AML-193 (cell line): ENCODE results near the gene PAX7.

ENCODE experiments used
- DNase-seq, 2 experiments: peaks; one replicate each; lab custom pipeline; 2025; lab: John Stamatoyannopoulos, UW

PAX7 gene

DNA sequence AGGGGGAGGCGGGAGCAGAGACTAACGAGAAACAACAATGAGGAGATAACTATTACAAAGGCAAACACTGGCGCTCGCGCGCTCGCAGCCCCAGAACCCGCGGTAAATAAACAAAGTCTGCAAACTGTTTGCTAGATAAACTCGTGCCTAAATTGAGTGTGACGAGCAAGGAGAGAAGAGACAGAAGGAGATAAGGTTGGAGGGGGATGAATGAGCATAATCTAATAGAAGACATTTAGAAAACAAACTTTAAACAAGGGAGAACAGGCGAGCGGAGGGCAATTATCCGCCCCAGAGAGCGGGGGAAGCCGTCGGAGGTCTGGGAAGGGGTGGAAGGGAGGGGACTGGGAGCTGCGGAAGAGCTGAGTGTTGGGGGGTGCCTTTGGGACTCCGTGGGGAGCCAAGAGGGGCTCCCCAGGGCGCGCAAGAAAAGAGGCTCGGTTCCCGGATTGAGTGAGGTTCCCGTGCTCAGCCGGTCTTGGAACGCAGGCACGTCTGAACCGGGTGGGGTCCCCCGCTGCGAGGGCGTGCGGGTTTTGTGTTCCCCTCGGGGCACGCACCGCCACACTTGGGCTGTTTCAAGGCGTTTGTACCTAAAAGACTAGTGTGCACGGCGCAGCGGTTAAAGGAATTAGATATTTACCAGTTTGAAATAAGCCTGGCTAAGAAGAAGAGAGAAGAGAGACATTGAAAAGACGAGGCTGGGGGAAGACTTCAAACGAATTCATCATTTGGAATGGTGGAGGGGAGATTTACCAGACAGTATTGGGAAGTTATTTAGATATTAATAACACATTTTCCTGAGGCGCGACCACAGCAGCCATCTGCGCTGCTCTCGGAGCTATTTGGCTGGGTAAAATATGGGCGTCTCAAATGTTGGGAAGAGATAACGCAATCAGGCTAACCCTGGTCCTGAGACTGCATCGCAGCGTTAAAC, 10.6 kb downstream of the PAX7 start:
- DNase-seq = no peak

- no peak for DNase-seq
These were observed 11.8 kb downstream of the PAX7 start for GRCh38 chr1:18642278-18643095.

DNA sequence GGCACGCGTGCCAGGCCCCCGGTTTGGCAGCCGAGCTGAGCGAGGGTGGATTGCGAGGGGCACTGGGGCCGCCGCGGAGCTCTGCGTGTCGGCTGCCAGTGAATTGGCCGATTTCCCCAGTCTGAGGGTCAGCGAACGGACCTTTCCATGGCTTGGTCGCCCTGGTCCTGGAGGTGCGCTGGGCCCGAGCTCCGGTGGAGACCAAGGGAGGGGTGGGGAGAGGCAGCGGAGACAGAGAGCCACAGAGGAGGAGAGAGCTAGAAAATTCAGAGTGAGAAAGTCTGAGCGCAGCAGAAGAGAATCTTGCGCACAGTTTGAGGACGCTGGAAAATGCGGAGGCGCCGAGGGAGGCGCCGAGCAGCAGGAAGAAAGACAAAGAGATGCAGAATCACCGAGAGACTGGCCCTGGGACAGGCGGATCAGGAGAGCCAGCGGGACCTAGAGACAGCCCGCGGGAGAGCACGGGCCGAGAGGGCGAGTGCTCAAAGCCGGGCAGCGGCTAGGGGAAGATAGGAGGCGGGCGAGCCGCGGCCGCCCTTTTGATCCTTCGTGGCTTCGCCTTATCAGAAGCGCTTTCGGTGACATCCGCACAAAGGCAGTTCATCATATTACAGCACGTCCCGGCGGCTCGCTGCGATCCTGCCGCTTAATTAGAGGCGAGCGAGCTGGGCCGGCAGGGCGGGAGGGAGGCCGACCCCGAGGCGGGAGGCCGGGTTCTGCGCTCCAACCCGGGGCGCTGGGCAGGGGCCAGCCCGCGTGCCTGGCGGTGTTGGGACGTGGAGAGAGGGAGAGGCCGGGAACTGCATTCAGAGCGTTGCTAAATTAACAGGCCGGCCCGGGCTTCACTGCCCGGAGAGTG, 12.7 kb downstream of the PAX7 start:
- no peak for DNase-seq

GRCh38 chr1:18644013-18644399, 13.4 kb downstream of the PAX7 start:
- no peak for DNase-seq

DNA sequence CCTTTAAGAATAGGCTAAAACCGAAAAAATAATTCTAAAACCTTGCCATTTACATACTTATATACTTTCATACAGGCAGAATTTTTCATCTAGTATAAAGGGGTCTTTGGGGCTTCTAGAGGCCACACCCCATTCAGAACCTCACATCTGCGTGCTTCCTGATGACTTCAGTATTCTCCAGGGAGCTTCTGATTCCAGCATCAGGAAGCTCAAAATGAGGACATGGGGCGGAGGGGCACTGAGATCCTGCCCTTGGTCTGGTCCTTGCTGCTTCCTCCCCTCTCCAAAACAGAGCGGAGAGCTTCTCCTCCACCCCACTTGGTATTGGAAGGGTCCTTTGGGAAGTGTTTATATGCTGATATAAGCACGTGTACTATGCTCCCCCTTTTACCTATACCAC, 13.8 kb downstream of the PAX7 start:
- DNase-seq = no peak

DNA sequence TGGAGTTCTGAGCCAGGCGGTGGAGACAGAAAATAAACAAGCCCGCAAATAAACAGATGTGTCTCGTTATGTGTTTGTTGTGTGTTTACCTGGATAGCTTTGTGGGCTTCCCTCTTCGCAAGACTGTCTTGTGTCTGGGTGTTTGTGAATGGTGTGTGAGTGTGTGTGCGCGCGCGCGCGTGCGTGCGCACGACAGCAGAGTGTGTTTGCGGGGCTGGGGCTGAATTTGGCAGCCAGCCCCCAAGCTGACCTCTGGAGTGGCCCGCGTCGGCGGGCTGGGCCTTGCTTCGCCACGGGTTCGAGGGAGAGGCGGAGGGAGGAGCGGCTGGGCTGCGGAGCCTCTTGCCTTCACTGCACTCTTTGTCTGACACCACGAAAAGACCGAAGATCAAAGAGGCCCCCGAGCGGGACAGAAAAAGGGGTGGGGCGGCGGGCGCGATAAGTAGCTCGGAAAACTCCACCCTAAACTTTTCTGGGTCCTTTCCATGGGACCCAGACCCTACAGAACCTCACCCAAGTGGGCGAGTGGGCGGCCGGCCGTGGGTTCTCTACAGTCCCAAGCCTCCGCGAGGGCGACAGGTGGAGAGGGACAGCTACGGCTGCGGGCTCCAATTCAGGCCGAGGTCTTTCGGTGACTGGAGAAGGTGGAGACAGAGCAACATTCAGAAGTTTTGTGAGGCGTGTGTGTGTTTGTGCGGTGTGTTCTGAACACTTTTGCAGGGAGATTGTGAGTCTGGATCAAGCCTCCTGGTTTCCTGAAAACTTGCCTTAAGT, 14.5 kb downstream of the PAX7 start:
- no peak for DNase-seq

DNA sequence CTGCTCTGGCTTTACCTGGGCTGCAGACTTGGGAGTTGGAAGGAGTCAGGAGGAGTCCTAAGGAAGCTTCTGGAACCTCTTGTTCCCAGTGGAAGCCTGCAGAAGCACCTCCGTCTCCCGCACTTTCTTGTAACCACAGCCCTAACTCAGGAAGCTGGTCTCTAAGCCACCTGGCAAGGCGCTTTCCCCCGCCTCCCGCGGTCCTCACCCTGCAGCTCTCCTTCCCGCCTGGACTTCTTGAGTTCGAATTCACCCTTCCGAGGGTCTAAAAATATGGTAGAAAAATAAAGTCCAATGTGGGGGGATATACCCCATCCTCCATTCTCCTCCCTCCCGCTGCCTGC, 15.1 kb downstream of the PAX7 start:
- DNase-seq = no peak

DNA sequence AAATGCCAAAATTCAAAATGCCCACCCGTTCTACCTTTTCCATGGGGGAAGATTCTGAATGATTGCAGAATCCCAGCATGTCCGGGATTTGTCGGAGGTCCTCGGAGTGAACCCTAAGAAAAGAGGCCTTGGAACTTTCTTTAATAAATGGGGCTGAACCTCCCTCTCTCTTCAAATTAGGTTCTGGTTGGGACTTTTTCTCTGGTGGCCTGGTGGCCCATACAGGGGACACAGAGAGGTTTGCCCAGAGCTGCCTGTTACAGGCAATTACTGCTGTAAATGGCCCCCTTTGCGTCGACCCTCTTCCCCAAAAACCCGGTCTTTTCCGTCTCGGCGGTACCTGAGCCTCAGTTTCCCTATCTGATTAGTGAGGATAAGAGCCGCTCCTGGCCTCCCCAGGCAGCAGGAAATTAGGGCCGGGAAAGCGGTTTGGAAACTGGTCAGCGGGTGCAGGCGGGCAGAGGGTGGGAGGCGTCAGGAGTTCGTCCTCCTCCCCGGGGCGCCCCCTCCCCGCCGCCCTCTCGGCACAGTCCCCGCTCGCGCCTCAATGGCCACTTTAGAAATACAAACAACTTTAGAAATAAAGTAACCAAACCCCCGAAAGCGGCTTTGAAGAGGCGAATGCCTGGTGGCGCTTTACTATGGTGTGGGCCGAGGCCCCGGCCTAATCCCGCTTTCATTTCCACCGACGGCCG, 15.6 kb downstream of the PAX7 start:
- no peak for DNase-seq

DNA sequence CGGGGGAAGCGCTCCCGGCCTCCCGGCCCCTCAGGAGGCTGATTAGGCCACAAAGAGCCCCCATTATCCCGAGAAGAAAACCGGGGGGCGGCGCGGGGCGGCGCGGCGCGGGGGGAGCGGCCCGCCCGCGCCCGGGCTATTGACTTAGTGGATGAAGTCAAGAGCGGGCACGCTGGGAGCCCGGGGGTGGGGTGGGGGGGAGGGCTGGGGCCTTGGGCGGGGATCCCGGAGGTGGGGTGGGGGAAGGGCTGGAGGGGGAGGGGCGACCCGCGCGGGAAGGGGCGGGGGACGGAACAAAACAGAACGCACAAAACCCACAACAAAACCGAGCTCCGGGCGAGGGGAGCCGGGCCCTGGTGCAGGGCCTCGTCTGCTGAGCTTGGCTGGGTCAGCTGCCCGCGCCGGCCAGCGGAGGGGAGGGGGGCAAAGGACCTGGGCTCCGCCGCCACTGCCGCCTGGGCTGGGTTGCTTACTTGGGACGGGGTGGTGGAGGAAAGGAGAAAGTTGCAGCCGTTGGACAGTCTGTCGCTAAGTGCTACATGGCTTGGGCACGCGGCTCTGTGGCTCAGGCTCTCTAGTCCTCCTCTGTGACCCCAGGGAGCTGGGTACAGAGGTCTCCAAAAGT, 16.3 kb downstream of the PAX7 start:
- no peak for DNase-seq

- no peak for DNase-seq
These were observed 17.1 kb downstream of the PAX7 start for GRCh38 chr1:18647681-18648214.

- no peak for DNase-seq
These were observed 19.2 kb downstream of the PAX7 start for GRCh38 chr1:18649693-18650370.

DNA sequence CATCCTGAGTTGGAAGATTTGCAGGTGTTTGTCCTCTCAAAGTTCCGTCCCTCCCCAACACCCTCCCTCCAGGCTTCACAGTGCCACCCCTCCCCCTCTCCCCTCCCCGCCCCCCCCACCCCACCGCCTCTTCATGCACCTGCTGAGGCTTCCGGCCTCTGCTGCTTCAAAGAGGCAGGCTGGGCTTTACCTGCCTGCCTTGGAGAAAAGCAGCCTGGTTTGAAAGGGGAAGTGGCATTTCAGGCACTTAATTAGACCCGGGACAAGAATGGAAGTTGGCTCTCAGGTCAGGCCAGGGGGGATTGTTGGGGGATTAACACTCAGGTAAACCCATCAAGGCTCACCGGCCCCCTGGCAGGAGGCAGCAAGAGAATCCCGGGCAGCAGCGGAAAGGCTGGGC, 21.1 kb downstream of the PAX7 start:
- no peak for DNase-seq

DNA sequence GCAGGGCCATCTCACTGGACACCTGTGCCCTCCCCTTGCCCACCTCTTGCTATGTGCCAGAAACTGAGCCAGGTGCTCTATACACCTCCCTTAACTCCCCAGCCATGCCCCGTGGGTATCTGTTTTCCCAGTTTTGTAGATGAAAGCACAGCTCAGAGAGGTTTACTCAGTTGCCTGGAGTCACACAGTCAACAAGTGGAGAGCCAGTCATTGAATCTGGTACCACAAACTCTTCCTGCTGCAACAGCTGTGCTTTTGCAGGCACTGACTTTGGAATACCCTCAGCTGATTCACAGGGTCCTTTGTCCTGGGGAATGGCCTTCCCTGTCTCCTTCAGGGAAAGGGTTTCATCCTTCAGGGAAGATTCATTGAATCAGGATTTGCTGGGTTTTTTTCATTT, 22.1 kb downstream of the PAX7 start:
- no peak for DNase-seq

DNA sequence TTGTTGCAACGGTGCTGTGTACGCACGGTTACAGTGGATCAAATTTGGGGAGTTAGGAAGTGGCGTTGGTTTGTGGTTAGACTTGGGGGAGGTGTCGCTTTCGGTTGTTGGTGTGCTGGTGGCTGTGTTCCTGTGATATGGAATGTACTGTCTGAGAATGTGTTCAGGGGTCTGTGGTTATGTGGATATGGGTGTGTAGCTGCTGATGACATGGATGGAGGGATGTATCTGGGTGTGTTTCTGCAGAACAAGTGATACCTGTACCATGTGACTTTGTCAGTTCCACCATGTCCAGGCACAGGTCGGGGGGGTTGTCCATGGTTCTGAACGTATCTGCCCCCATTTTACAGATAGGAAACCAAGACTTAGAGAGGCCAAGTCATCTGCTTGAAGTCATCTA, 22.7 kb downstream of the PAX7 start:
- DNase-seq = no peak

DNA sequence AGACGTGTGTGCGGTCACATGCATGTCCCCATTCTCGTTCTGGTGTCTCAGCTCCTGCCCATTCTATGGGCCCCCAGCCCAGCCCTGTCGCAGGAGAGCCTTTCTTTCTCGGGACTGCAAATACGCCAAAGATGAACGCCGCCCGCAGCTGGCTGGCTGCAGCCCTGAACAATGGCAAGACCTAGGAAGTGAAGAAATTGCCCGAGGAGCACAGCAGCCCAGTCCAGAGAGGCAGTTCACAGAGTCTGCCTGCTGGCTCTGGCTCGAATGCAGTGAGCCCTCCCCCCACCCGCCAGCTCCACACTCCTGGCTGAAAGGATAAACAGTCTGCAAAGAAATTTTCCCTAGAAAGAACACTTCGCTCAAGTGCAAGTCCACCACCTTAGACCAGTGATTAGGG, 23.3 kb downstream of the PAX7 start:
- no peak for DNase-seq

- DNase-seq = no peak
These were observed 24.0 kb downstream of the PAX7 start for GRCh38 chr1:18654599-18654998.

DNA sequence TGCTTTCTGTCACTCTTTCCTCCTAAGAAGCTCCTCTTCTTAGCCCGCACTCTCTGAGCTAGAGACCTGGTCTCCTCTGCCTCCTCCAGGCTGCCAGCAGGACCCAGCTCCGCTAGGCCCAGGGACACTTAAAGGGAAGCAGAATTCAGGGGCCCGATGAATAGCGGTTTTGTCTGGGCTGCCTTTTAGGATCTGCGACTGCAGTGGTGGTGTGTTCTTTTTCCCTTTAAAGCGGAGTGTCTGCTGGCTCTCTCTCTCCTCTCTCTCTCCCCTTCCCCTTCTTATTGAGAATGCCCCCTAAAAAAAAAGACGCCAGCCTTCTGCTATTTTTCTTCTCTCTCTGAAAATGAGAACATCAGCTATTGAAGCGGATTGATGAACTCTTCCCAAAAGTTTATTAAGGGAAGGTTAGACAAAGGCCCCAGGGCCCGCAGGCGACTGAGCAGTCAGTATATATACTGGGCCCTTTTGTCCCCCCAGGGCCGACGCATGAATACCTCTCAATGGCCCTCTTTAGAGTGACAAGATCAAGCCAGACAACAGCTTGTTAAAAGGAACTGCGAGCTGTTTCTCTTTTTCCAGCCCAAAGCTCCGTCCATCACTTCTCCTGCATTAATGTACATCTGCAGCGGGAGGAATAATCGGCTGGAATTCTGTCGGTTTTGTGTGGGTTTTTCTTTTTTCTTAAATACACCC, 27.0 kb downstream of the PAX7 start:
- DNase-seq = no peak

DNA sequence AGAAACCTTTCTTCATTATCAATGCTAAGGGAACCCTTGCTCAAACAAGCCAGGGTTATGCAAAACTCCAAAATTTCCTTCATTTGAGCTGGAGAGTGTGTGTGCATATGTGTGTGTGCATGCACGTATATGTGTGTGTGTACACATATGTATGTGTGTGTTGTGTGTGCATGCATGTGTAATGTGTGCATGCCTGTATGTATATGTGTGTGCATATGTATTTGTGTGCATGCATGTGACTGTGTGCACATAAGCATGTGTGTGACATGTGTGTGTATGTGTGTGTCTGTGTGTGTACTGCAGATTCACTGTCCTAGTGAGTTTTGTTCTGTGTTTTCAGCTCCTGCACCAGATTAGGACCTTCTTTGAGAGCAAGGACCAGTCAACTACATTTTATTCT, 28.2 kb downstream of the PAX7 start:
- no peak for DNase-seq
